ENCODE data around the gene SAFB2. TPM values are rescaled to one million over a fixed set of nuclear protein-coding genes. Genes with fewer than 3 reads are reported as not detected.

The SAFB2 gene
- total and polyA plus RNA-seq, 8 donors: 38.5 to 237 (median 83.7) TPM

GRCh38 chr19:5641171-5641570, 18.6 kb upstream of the SAFB2 start:
- H3K4me1 ChIP-seq: peaks cover under 1 to 73% (median 16%) of the 10 kb centered on the region in 4 donors
- no peaks in the 10 kb centered on the region for H3K27me3 ChIP-seq
- DNase-seq: no peak
- H3K27ac ChIP-seq: no peak overlapping the region
- H3K36me3 ChIP-seq: peaks cover 19 to 67% (median 54%) of the 10 kb centered on the region in 4 donors
- 85 to 97% (median 91%) methylated on average over 4 of the region's 4 CpGs for WGBS, 5 donors
- H3K4me3 ChIP-seq: no peak overlapping the region
- TF ChIP-seq POLR2A (IDR thresholded peaks at IDR 0.05) (no peak), CTCF (IDR thresholded peaks at IDR 0.05) (no peak), POLR2AphosphoS5 (IDR thresholded peaks at IDR 0.05) (no peak), EP300 (IDR thresholded peaks at IDR 0.05) (no peak)
- no peaks in the 10 kb centered on the region for H3K9me3 ChIP-seq
- intact Hi-C loops (cut with DNase I; ENCODE audit: low total_unique reads): no loop called here

- Histone ChIP-seq H3K4me1 (peaks cover 7 to 88% (median 34%) of the 10 kb centered on the region in 4 donors), H3K4me3 (no peak overlapping the region), H3K27me3 (no peaks in the 10 kb centered on the region), H3K9me3 (no peaks in the 10 kb centered on the region), H3K36me3 (peaks cover 5 to 35% (median 27%) of the 10 kb centered on the region in 4 donors), H3K27ac (peak overlapping the region in 1 of 5 donors; percentile 46)
- intact Hi-C loops (cut with DNase I; ENCODE audit: low total_unique reads): no loop called here
- TF ChIP-seq POLR2AphosphoS5 (IDR thresholded peaks at IDR 0.05) (peak in 1 of 3 donors; percentile 39), POLR2A (IDR thresholded peaks at IDR 0.05) (no peak), EP300 (IDR thresholded peaks at IDR 0.05) (no peak), CTCF (IDR thresholded peaks at IDR 0.05) (no peak)
- no peak for DNase-seq
- WGBS, 5 donors: 47 to 65% (median 55%) methylated on average over 1 of the region's 1 CpG
These were observed 15.4 kb upstream of the SAFB2 start for GRCh38 chr19:5637971-5638370.

GRCh38 chr19:5635427-5635826, 12.9 kb upstream of the SAFB2 start:
- no peak overlapping the region for H3K4me3 ChIP-seq
- H3K27me3 ChIP-seq: no peaks in the 10 kb centered on the region
- no peak for TF ChIP-seq POLR2A (IDR thresholded peaks at IDR 0.05)
- no peak for TF ChIP-seq POLR2AphosphoS5 (IDR thresholded peaks at IDR 0.05)
- no peak for TF ChIP-seq EP300 (IDR thresholded peaks at IDR 0.05)
- TF ChIP-seq CTCF (IDR thresholded peaks at IDR 0.05): no peak
- no peaks in the 10 kb centered on the region for H3K9me3 ChIP-seq
- no peak overlapping the region for H3K27ac ChIP-seq
- no peak for DNase-seq
- intact Hi-C loops (cut with DNase I; ENCODE audit: low total_unique reads): no loop called here
- peaks cover 31 to 94% (median 57%) of the 10 kb centered on the region in 4 donors for H3K4me1 ChIP-seq
- 83 to 88% (median 83%) methylated on average over 6 of the region's 6 CpGs for WGBS, 5 donors
- peaks cover 0 to 12% (median 11%) of the 10 kb centered on the region in 4 donors for H3K36me3 ChIP-seq

GRCh38 chr19:5632657-5633056, 10.1 kb upstream of the SAFB2 start:
- DNase-seq: no peak
- 80 to 90% (median 85%) methylated on average over 5 of the region's 5 CpGs for WGBS, 5 donors
- no peaks in the 10 kb centered on the region for H3K27me3 ChIP-seq
- no peak overlapping the region for H3K4me3 ChIP-seq
- TF ChIP-seq POLR2AphosphoS5 (IDR thresholded peaks at IDR 0.05) (no peak), EP300 (IDR thresholded peaks at IDR 0.05) (no peak), POLR2A (IDR thresholded peaks at IDR 0.05) (no peak), CTCF (IDR thresholded peaks at IDR 0.05) (no peak)
- peaks cover 50 to 98% (median 73%) of the 10 kb centered on the region in 4 donors for H3K4me1 ChIP-seq
- peaks cover 14 to 38% (median 34%) of the 10 kb centered on the region in 4 donors for H3K36me3 ChIP-seq
- intact Hi-C loops (cut with DNase I; ENCODE audit: low total_unique reads): no loop called here
- peak overlapping the region in 1 of 5 donors; percentile 38 for H3K27ac ChIP-seq
- H3K9me3 ChIP-seq: no peaks in the 10 kb centered on the region

Data from stomach (tissue), 9 donors.